H9 (cell line): ENCODE data around the gene PUM2. TPM values are rescaled to one million over a fixed set of nuclear protein-coding genes. Genes with fewer than 3 reads are reported as not detected.

Experiments
- DNase-seq: peaks from one replicate; pipeline ENCODE4 v3.0.0-alpha.2; 2017
- H2AFZ ChIP-seq: one replicate; pipeline ENCODE4 v1.6.1; 2013; ENCODE audit warnings: mild to moderate bottlenecking, low read length, control low read depth, moderate library complexity
- H2AK5ac ChIP-seq: 2 replicates; pipeline ENCODE4 v1.6.1; 2013; ENCODE audit warnings: low read length, control low read depth, mixed read lengths; ENCODE audit not compliant: insufficient read length
- H2BK120ac ChIP-seq: one replicate; pipeline ENCODE4 v1.6.1; 2013; ENCODE audit warnings: low read depth, mild to moderate bottlenecking, low read length, control low read depth, inconsistent platforms; ENCODE audit not compliant: poor library complexity, severe bottlenecking
- H2BK12ac ChIP-seq: 2 replicates; pipeline ENCODE4 v1.6.1; 2013; ENCODE audit warnings: low read length, control low read depth, mixed read lengths, low read depth; ENCODE audit not compliant: insufficient read length
- H2BK15ac ChIP-seq: 2 replicates; pipeline ENCODE4 v1.6.1; 2013; ENCODE audit warnings: low read depth, low read length, control low read depth
- H2BK20ac ChIP-seq: one replicate; pipeline ENCODE4 v1.6.1; 2013; ENCODE audit warnings: low read depth, mild to moderate bottlenecking, low read length, control low read depth, inconsistent platforms; ENCODE audit not compliant: poor library complexity, severe bottlenecking
- H2BK5ac ChIP-seq: 2 replicates; pipeline ENCODE4 v1.6.1; 2013; ENCODE audit warnings: low read length, control low read depth, mixed read lengths; ENCODE audit not compliant: insufficient read length
- H3K14ac ChIP-seq: 2 replicates; pipeline ENCODE4 v1.6.1; 2013; ENCODE audit warnings: low read length, control low read depth; ENCODE audit not compliant: insufficient read depth
- H3K18ac ChIP-seq: 2 replicates; pipeline ENCODE4 v1.6.1; 2013; ENCODE audit warnings: low read depth, mild to moderate bottlenecking, mixed read lengths, low read length, control low read depth; ENCODE audit not compliant: insufficient read length
- H3K23ac ChIP-seq: 2 replicates; pipeline ENCODE4 v1.6.1; 2013; ENCODE audit warnings: low read length, control low read depth, mixed read lengths, low read depth; ENCODE audit not compliant: insufficient read length
- H3K23me2 ChIP-seq: 2 replicates; pipeline ENCODE4 v1.6.1; 2013; ENCODE audit warnings: low read depth, mild to moderate bottlenecking, mixed read lengths, low read length, control low read depth; ENCODE audit not compliant: insufficient read length, poor library complexity, severe bottlenecking
- H3K27ac ChIP-seq: 2 replicates; pipeline ENCODE4 v1.5.1; 2013; ENCODE audit warnings: low read length, control low read depth, mixed read lengths, low read depth; ENCODE audit not compliant: insufficient read length
- H3K27me3 ChIP-seq: 2 replicates; pipeline ENCODE4 v1.6.1; 2013; ENCODE audit warnings: low read length, control low read depth, inconsistent platforms; ENCODE audit not compliant: insufficient read depth
- H3K4ac ChIP-seq: 2 replicates; pipeline ENCODE4 v1.6.1; 2013; ENCODE audit warnings: low read depth, mild to moderate bottlenecking, control low read depth, inconsistent platforms, low read length, moderate library complexity
- H3K4me1 ChIP-seq: 2 replicates; pipeline ENCODE4 v1.6.1; 2013; ENCODE audit warnings: low read length, control low read depth, inconsistent platforms; ENCODE audit not compliant: insufficient read depth
- H3K4me2 ChIP-seq: 2 replicates; pipeline ENCODE4 v1.6.1; 2013; ENCODE audit warnings: low read length, control low read depth, mixed read lengths; ENCODE audit not compliant: insufficient read length, insufficient read depth
- H3K56ac ChIP-seq: 2 replicates; pipeline ENCODE4 v1.6.1; 2013; ENCODE audit warnings: low read depth, mild to moderate bottlenecking, mixed read lengths, low read length, control low read depth; ENCODE audit not compliant: insufficient read length
- H3K79me1 ChIP-seq: 2 replicates; pipeline ENCODE4 v1.6.1; 2013; ENCODE audit warnings: low read depth, mild to moderate bottlenecking, moderate library complexity, low read length, control low read depth, inconsistent platforms; ENCODE audit not compliant: insufficient read depth, poor library complexity, severe bottlenecking
- H3K79me2 ChIP-seq: 2 replicates; pipeline ENCODE4 v1.6.1; 2013; ENCODE audit warnings: low read length, control low read depth, inconsistent platforms; ENCODE audit not compliant: insufficient read depth
- H3K9ac ChIP-seq: 2 replicates; pipeline ENCODE4 v1.6.1; 2013; ENCODE audit warnings: low read length, control low read depth, mixed read lengths; ENCODE audit not compliant: insufficient read length; ENCODE audit errors: extremely low read depth
- H3K9me3 ChIP-seq: one replicate; pipeline ENCODE4 v1.6.1; 2013; ENCODE audit warnings: low read depth, low read length, inconsistent platforms; ENCODE audit not compliant: control insufficient read depth
- H3T11ph ChIP-seq: one replicate; pipeline ENCODE4 v1.6.1; 2013; ENCODE audit warnings: mild to moderate bottlenecking, low read length, control low read depth, inconsistent platforms
- H4K20me1 ChIP-seq: one replicate; pipeline ENCODE4 v1.6.1; 2013; ENCODE audit not compliant: control insufficient read depth, insufficient read length, insufficient read depth
- H4K5ac ChIP-seq: 2 replicates; pipeline ENCODE4 v1.6.1; 2013; ENCODE audit warnings: low read depth, mild to moderate bottlenecking, mixed read lengths, low read length, control low read depth; ENCODE audit not compliant: insufficient read length
- H4K8ac ChIP-seq: replicated peaks from 2 replicates; pipeline ENCODE4 v1.6.1; 2013; ENCODE audit warnings: low read length, control low read depth, mixed read lengths, low read depth; ENCODE audit not compliant: insufficient read length
- H4K91ac ChIP-seq: 2 replicates; pipeline ENCODE4 v1.6.1; 2013; ENCODE audit warnings: low read depth, mild to moderate bottlenecking, moderate library complexity, mixed read lengths, low read length, control low read depth; ENCODE audit not compliant: insufficient read length
- H3K27ac Mint-ChIP-seq, 3 experiments: 2 replicates in 2 of 3; 3 replicates in 1 of 3; pipeline ENCODE4 v1.8.0; 2020 to 2021; ENCODE audit warnings: mixed read lengths in 3 of 3, mild to moderate bottlenecking in 1 of 3, moderate library complexity in 1 of 3
- H3K27me3 Mint-ChIP-seq: 2 replicates; pipeline ENCODE4 v1.8.0; 2021; ENCODE audit warnings: low read depth, mild to moderate bottlenecking, moderate library complexity, mixed read lengths
- H3K36me3 Mint-ChIP-seq, 3 experiments: 2 replicates in 2 of 3; 3 replicates in 1 of 3; pipeline ENCODE4 v1.8.0; 2020 to 2021; ENCODE audit warnings: low read depth in 3 of 3, mixed read lengths in 3 of 3; ENCODE audit not compliant: insufficient read depth in 1 of 3
- H3K4me1 Mint-ChIP-seq, 2 experiments: 2 replicates each; pipeline ENCODE4 v1.8.0; 2020; ENCODE audit warnings: mixed read lengths in 2 of 2
- H3K4me3 Mint-ChIP-seq, 2 experiments: 2 replicates in 1 of 2; 3 replicates in 1 of 2; pipeline ENCODE4 v1.8.0; 2020 to 2021; ENCODE audit warnings: mild to moderate bottlenecking in 2 of 2, mixed read lengths in 2 of 2, moderate library complexity in 1 of 2
- H3K9me3 Mint-ChIP-seq, 2 experiments: 2 replicates in 1 of 2; 3 replicates in 1 of 2; pipeline ENCODE4 v1.8.0; 2020; ENCODE audit warnings: mild to moderate bottlenecking in 2 of 2, mixed read lengths in 2 of 2, moderate library complexity in 1 of 2
- WGBS: extraction: QIAGEN DNeasy Blood & Tissue Kit; methylation state at CpG from one replicate; pipeline ENCODE4 v1.1.7; 2013; ENCODE audit warnings: missing lambda C conversion rate, low lambda C conversion rate, mixed read lengths; ENCODE audit not compliant: insufficient read length; ENCODE audit errors: extremely low coverage; 5-methylcytosine and 5-hydroxymethylcytosine counted together
- total RNA-seq: library from RNA; stranded (reverse); gene quantifications from 2 replicates; pipeline ENCODE4 v1.2.1, GENCODE V29; 2021
- TF ChIP-seq, protein P1 (sequence below): fragments of 200-600 bp; sonication (generic); conservative IDR thresholded peaks from 3 replicates; pipeline ENCODE4 v1.8.0; 2021; ENCODE audit warnings: antibody characterized with exemption, mild to moderate bottlenecking

PUM2 gene
- total RNA-seq, 1 experiment from 2014 or later, result 96.6 TPM

GRCh38 chr2:20396356-20397000 is 45.8 kb upstream of the PUM2 start:
- H4K5ac ChIP-seq, result no peak overlapping the region
- H3K18ac ChIP-seq, result no peak overlapping the region
- H3K14ac ChIP-seq, result no peak overlapping the region
- no peak overlapping the region for H2AFZ ChIP-seq
- no peak overlapping the region for H4K91ac ChIP-seq
- no peak overlapping the region for H2BK12ac ChIP-seq
- Mint-ChIP-seq H3K36me3 (no peaks in the 10 kb centered on the region), H3K9me3 (no peaks in the 10 kb centered on the region), H3K27me3 (peaks cover 18% of the 10 kb centered on the region), H3K27ac (no peak overlapping the region), H3K4me3 (no peak overlapping the region), H3K4me1 (peaks cover 0 to 3% of the 10 kb centered on the region in 2 experiments; a peak in 1 of 4 replicates)
- TF ChIP-seq, protein P1, sequence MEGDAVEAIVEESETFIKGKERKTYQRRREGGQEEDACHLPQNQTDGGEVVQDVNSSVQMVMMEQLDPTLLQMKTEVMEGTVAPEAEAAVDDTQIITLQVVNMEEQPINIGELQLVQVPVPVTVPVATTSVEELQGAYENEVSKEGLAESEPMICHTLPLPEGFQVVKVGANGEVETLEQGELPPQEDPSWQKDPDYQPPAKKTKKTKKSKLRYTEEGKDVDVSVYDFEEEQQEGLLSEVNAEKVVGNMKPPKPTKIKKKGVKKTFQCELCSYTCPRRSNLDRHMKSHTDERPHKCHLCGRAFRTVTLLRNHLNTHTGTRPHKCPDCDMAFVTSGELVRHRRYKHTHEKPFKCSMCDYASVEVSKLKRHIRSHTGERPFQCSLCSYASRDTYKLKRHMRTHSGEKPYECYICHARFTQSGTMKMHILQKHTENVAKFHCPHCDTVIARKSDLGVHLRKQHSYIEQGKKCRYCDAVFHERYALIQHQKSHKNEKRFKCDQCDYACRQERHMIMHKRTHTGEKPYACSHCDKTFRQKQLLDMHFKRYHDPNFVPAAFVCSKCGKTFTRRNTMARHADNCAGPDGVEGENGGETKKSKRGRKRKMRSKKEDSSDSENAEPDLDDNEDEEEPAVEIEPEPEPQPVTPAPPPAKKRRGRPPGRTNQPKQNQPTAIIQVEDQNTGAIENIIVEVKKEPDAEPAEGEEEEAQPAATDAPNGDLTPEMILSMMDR, result no peak
- H3K23ac ChIP-seq, result no peak overlapping the region
- no peaks in the 10 kb centered on the region for H3K23me2 ChIP-seq
- H2BK20ac ChIP-seq, result no peak overlapping the region
- no peaks in the 10 kb centered on the region for H3K4me1 ChIP-seq
- no peak overlapping the region for H3K4ac ChIP-seq
- H3K79me1 ChIP-seq, result no peaks in the 10 kb centered on the region
- H3T11ph ChIP-seq, result no peak overlapping the region
- no CpG with 5 or more reads among the region's 9 CpGs for WGBS
- H3K27me3 ChIP-seq, result no peaks in the 10 kb centered on the region
- no peaks in the 10 kb centered on the region for H3K9me3 ChIP-seq
- H2BK15ac ChIP-seq, result no peak overlapping the region
- H2BK5ac ChIP-seq, result no peak overlapping the region
- no peak overlapping the region for H3K9ac ChIP-seq
- H3K27ac ChIP-seq, result no peak overlapping the region
- H4K20me1 ChIP-seq, result no peaks in the 10 kb centered on the region
- H3K79me2 ChIP-seq, result no peaks in the 10 kb centered on the region
- H2AK5ac ChIP-seq, result no peak overlapping the region
- no peak for DNase-seq
- no peak overlapping the region for H2BK120ac ChIP-seq
- no peak overlapping the region for H3K56ac ChIP-seq
- no peak overlapping the region for H4K8ac ChIP-seq
- no peak overlapping the region for H3K4me2 ChIP-seq
